Panc1 (cell line): Measurements from ENCODE around the gene PARD3. TPM values are rescaled to one million over a fixed set of nuclear protein-coding genes. Genes with fewer than 3 reads are reported as not detected.

ENCODE experiments used
- ATAC-seq: fragments of 200-7000 bp; cut with Tn5 transposase; 2 replicates; pipeline ENCODE4 v1.9.1; 2020; ENCODE audit warnings: mild to moderate bottlenecking, moderate library complexity
- BruUV-seq: library from RNA; stranded (reverse); fragments of 400-500 nt; replicated peaks from 2 replicates; lab custom pipeline; 2021; lab: Mats Ljungman, UMichigan
- CTCF ChIA-PET: fragments of 300-600 bp; sonication (Branson Sonifier 250); formaldehyde crosslinking; loops from one replicate; lab custom pipeline; 2022; ENCODE audit warnings: antibody characterized with exemption; lab: Charles Lee
- POLR2A ChIA-PET: fragments of 300-600 bp; sonication (Branson Sonifier 250); formaldehyde crosslinking; loops from one replicate; lab custom pipeline; 2022; ENCODE audit warnings: antibody characterized with exemption; lab: Charles Lee
- DNase-seq: peaks from one replicate; pipeline ENCODE4 v3.0.0-alpha.2; 2010; ENCODE audit warnings: low read depth, low spot score
- H3K27ac ChIP-seq: 2 replicates; pipeline ENCODE4 v1.5.1; 2011; ENCODE audit warnings: mild to moderate bottlenecking, low read length, inconsistent platforms
- H3K27me3 ChIP-seq: fragments of 200-500 bp; sonication (Bioruptor generic); 2 replicates; pipeline ENCODE4 v1.6.0; 2014; ENCODE audit warnings: low read length, inconsistent platforms; ENCODE audit not compliant: control insufficient read depth, insufficient read depth
- H3K36me3 ChIP-seq: fragments of 200-500 bp; sonication (Bioruptor generic); 2 replicates; pipeline ENCODE4 v1.5.1; 2014; ENCODE audit warnings: inconsistent platforms, mild to moderate bottlenecking, low read length, moderate library complexity; ENCODE audit not compliant: control insufficient read depth, insufficient read depth
- H3K4me1 ChIP-seq: 2 replicates; pipeline ENCODE4 v1.5.1; 2011; ENCODE audit warnings: inconsistent platforms, mild to moderate bottlenecking, low read length, moderate library complexity; ENCODE audit not compliant: control insufficient read depth, insufficient read depth
- H3K4me3 ChIP-seq, 2 experiments: 2 replicates each; pipeline ENCODE4 v1.5.1; 2011 to 2012; ENCODE audit warnings: low read depth in 2 of 2, low read length in 2 of 2, mild to moderate bottlenecking in 2 of 2, inconsistent platforms in 1 of 2, moderate library complexity in 1 of 2
- H3K9me3 ChIP-seq: fragments of 200-500 bp; sonication (Bioruptor generic); 2 replicates; pipeline ENCODE4 v1.5.1; 2014; ENCODE audit warnings: low read depth, mild to moderate bottlenecking, inconsistent platforms, low read length, moderate library complexity; ENCODE audit not compliant: control insufficient read depth, insufficient read depth
- CTCF ChIP-seq: fragments of 450-650 bp; IDR thresholded peaks from 2 replicates; pipeline ENCODE4 v1.5.1; 2017; ENCODE audit warnings: mild to moderate bottlenecking
- POLR2AphosphoS5 ChIP-seq: IDR thresholded peaks from 2 replicates; pipeline ENCODE4 v1.6.1; 2012; ENCODE audit warnings: mild to moderate bottlenecking, low read depth, low read length, moderate library complexity
- SIN3A ChIP-seq: IDR thresholded peaks from 2 replicates; pipeline ENCODE4 v1.6.1; 2012; ENCODE audit warnings: low read depth, mild to moderate bottlenecking, low read length, moderate library complexity, borderline replicate concordance; ENCODE audit not compliant: insufficient read depth
- TCF7L2 ChIP-seq: IDR thresholded peaks from 2 replicates; pipeline ENCODE4 v1.6.1; 2011; ENCODE audit warnings: mild to moderate bottlenecking, low read depth, low read length, inconsistent platforms
- in situ Hi-C: cut with HindIII; loops from 2 replicates; pipeline ENCODE4 v1.10.0; 2016; ENCODE audit warnings: low sequenced_read_pairs, low pct_unique_long_range_greater_than_20kb
- intact Hi-C: fragments of 100-400 bp; cut with micrococcal nuclease; formaldehyde crosslinking; loops from one replicate; pipeline ENCODE4 v1.10.0; 2022; ENCODE audit not compliant: unreplicated experiment
- total RNA-seq: library from RNA; stranded (reverse); gene quantifications from one replicate; pipeline ENCODE4 v1.2.1, GENCODE V29; 2021; ENCODE audit not compliant: unreplicated experiment
- TF ChIP-seq, protein P1 (sequence below), 2 experiments: IDR thresholded peaks; 2 replicates each; pipeline ENCODE4 v1.6.1; 2011 to 2012; ENCODE audit warnings: low read depth in 2 of 2, control low read depth in 1 of 2, low read length in 1 of 2, mild to moderate bottlenecking in 1 of 2, moderate library complexity in 1 of 2; ENCODE audit not compliant: insufficient read depth in 1 of 2

The PARD3 gene
- total RNA-seq, 1 experiment from 2014 or later = 29.8 TPM

DNA sequence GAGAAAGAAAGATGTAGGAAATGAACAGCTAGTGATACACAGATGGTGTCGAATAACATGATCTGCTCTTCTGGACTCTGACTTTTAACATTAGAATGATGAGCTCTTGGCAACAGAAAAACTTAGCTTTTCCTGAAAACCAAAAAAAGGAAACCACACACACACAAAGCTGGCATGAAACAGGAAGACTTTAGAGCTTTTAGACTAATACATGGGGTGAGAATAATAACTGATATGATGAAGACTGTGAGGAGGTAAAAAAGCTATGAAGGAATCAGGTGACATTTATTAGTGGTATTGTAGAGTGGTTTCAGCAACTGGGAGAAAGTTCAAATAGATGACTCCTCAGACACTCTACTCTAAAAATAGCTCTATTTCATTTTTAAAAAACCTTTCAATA lies 491.9 kb downstream of the PARD3 start:
- TF ChIP-seq SIN3A (no peak), CTCF (no peak)
- Histone ChIP-seq H3K27ac (no peak overlapping the region), H3K4me3 (no peak overlapping the region), H3K9me3 (no peaks in the 10 kb centered on the region), H3K4me1 (0 out of 2 replicates have a peak, but pooled peaks cover 3% of the 10 kb centered on the region), H3K36me3 (no peaks in the 10 kb centered on the region), H3K27me3 (no peaks in the 10 kb centered on the region)
- DNase-seq (no peak), ATAC-seq (no peak)
- ChIA-PET CTCF (interaction anchor here (0.9 kb wide), 1 partner anchor 117 kb away, joined by 3 read pairs; no protein-coding TSS in a partner anchor), POLR2A (no interaction called here)
- in situ Hi-C loops (no loop called here), intact Hi-C loops (no loop called here)
- BruUV-seq = no TSS peak

DNA sequence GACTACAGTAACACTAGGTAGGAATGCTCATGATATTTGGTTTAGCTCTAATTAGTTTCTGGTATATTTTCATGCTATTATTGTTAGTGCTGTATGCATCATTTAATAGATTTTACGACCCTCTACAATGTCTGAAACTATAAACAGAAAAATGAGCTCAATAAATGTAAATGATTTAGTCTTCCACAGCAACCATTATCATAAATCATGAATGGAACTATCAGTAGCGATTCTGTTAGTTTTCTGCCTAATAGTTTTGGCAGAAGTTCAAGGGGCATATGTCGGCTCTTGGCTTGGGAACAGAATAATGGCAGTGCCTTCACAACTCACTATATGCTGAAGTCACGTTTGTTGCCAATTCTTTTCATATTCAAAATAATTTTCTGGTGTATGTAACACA lies 494.8 kb downstream of the PARD3 start:
- TF ChIP-seq SIN3A (no peak), CTCF (no peak), TCF7L2 (no peak), POLR2AphosphoS5 (no peak)
- TF ChIP-seq, protein P1, sequence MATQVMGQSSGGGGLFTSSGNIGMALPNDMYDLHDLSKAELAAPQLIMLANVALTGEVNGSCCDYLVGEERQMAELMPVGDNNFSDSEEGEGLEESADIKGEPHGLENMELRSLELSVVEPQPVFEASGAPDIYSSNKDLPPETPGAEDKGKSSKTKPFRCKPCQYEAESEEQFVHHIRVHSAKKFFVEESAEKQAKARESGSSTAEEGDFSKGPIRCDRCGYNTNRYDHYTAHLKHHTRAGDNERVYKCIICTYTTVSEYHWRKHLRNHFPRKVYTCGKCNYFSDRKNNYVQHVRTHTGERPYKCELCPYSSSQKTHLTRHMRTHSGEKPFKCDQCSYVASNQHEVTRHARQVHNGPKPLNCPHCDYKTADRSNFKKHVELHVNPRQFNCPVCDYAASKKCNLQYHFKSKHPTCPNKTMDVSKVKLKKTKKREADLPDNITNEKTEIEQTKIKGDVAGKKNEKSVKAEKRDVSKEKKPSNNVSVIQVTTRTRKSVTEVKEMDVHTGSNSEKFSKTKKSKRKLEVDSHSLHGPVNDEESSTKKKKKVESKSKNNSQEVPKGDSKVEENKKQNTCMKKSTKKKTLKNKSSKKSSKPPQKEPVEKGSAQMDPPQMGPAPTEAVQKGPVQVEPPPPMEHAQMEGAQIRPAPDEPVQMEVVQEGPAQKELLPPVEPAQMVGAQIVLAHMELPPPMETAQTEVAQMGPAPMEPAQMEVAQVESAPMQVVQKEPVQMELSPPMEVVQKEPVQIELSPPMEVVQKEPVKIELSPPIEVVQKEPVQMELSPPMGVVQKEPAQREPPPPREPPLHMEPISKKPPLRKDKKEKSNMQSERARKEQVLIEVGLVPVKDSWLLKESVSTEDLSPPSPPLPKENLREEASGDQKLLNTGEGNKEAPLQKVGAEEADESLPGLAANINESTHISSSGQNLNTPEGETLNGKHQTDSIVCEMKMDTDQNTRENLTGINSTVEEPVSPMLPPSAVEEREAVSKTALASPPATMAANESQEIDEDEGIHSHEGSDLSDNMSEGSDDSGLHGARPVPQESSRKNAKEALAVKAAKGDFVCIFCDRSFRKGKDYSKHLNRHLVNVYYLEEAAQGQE (IDR thresholded peaks at IDR 0.05; ENCODE audit: insufficient read depth in 1 of 2, low read depth in 2 of 2, low read length in 1 of 2) = no peak
- Histone ChIP-seq H3K9me3 (no peaks in the 10 kb centered on the region), H3K27me3 (no peaks in the 10 kb centered on the region), H3K27ac (no peak overlapping the region), H3K36me3 (no peaks in the 10 kb centered on the region), H3K4me3 (no peak overlapping the region), H3K4me1 (0 out of 2 replicates have a peak, but pooled peaks cover 3% of the 10 kb centered on the region)
- no peak for ATAC-seq
- CTCF ChIA-PET = no interaction called here
- in situ Hi-C loops = no loop called here
- intact Hi-C loops = no loop called here
- DNase-seq = no peak
- POLR2A ChIA-PET = no interaction called here
- BruUV-seq = no TSS peak
